NCI-H187 (cell line): ENCODE results near the gene ANO10.
"Not testable (repeated sequence)": the region's sequence is repeated elsewhere in the genome, so short reads cannot be mapped to it uniquely, and the experiment has no call there.

Source experiments
- DNase-seq, 2 experiments: peaks; one replicate each; lab custom pipeline; 2025; lab: John Stamatoyannopoulos, UW

Gene ANO10

GRCh38 chr3:43627360-43627759, 5.5 kb upstream of the ANO10 start:
- DNase-seq, result no peak

DNA sequence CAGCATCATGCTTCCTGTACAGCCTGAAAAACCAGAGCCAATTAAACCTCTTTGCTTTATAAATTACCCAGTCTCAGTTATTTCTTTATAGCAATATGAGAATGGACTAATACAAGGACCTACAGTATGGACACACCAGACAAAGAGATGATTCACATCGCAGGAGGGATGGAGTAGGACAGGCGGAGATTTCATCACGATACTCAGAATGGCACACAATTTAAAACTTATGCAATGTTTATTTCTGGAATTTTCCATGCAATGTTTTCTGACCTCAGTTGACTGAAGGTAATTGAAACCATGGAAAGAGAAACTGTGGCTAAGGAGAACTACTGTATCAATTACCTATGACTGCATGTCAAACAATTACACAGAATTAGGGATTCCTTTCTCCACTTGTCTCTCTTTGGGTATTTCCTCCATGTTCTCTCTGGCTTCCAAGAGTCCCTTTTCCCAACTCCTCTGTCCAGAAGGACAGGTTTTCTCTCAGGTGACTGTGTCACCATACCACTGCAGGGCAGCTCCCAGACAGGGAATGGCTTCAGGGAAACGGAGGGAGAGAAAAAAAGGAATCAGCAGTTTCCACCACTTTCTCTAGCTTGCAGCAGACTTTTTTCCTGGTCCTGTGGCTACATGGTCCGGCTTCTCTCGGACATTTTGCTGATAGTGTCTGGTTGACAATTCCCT, 3.0 kb upstream of the ANO10 start:
- no peak for DNase-seq

DNA sequence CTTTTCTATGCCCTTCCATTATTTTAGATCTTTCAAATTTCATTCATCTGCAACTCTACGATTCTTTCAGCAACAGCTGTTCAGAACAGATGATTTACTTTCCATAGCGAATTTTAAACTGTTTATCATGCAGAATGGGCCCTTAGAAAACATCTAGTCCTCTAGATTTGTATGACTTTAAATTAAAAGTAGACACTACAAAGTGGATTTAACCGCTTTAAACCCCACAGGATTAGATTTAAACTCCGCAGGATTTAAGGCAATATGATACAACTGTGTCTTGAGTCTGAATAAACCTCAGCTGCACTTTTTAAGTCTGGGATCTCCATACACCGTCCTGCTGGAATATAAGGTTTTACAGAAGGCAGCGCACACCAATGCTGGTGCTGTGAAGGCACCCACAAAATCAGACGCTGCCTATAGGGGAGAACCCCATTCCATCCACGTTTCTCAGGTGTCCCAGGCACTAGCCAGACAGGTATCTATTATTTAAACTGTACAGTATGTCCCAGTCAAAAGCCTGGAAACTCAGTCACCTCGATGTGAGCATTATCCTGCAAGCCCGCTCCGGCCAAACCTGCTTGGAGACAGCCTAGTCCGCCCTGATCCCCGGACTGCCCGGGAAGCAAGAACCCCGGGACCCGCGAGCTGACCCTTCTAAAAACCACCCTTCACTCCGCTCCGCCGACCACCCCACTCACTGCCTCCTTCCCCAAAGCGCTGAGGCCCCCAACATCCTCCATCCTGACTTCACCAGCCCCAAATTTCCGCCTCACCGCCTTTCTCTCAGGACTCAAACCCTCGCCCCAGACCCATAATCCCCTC, 768 bp downstream of the ANO10 start:
- no peak for DNase-seq

DNA sequence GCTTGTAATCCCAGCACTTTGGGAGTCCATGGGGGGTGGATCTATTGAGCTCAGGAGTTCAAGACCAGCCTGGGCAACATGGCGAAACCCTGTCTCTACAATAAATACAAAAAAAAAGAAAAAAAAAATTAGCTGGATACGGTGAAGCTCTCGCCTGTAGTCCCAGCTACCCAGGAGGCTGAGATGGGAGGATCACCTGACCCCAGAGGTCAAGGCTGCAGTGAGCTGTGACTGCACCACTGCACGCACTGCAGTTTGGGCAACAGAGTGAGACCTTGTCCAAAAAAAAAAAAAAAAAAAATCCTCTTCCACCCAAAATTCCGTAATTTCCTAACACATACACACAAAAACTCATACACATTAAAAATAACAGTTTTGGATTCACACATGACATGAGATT, 2.2 kb downstream of the ANO10 start:
- DNase-seq, result no peak

- no peak for DNase-seq
These were observed 3.7 kb downstream of the ANO10 start for GRCh38 chr3:43618142-43618541.

- no peak for DNase-seq
These were observed 5.8 kb downstream of the ANO10 start for GRCh38 chr3:43616034-43616433.

DNA sequence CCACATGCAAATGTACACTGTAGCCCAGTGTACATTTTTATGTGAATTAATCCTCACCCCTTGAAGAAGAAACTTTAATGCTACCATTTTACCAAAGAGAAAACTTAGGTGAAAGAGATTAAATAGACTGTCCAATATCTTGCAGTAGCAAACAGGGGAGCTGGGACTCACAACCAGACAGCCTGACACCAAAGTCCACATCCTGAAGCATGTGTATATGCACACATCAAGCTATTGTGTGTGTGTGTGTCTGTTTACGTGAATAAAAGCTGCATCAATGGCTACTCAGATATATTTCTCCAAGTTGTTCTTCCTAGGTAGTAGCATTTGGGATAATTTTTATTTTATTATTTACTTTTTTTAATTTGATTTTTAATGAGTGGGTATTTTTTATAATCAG, 6.7 kb downstream of the ANO10 start:
- DNase-seq, result no peak

- DNase-seq, result no peak
These were observed 7.8 kb downstream of the ANO10 start for GRCh38 chr3:43613976-43614375.

- no peak for DNase-seq
These were observed 9.4 kb downstream of the ANO10 start for GRCh38 chr3:43612419-43612818.

DNA sequence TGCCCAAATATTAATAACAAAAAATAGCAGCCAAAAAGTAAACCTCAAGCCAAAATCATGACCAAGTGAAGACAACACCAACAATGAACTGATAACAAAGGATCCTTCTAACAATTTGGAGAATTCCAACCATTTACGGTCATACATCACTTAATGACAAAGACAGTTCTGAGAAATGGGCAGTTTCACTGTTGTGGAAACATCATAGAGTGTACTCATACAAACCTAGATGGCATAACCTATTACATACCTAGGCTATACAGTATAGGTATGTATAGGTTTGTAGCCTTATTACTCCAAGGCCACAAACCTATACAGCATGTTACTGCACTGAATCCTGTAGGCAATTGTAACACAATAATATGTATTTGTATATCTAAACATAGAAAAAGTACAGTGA, 12.4 kb downstream of the ANO10 start:
- DNase-seq, result no peak

GRCh38 chr3:43608751-43609150, 13.1 kb downstream of the ANO10 start:
- no peak for DNase-seq

GRCh38 chr3:43606284-43606683, 15.5 kb downstream of the ANO10 start:
- DNase-seq, result no peak

DNA sequence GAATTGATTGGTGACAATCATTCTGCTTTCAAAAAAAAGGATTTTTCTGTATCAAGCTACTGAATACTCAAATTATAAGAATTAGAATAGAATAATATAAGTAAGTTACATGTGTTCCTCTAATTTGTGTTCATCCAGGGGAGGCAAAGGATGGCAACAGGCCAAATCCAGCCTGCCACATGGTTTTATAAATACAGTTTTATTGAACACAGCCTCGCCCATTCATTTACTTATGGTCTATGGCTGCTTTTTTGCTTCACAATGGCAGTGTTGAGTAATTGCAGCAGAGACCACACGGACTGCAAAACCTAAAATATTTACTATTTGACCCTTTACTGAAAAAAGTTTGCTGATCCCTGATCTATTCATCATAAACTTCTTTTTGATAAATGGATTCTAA, 21.9 kb downstream of the ANO10 start:
- not testable (repeated sequence) for DNase-seq

DNA sequence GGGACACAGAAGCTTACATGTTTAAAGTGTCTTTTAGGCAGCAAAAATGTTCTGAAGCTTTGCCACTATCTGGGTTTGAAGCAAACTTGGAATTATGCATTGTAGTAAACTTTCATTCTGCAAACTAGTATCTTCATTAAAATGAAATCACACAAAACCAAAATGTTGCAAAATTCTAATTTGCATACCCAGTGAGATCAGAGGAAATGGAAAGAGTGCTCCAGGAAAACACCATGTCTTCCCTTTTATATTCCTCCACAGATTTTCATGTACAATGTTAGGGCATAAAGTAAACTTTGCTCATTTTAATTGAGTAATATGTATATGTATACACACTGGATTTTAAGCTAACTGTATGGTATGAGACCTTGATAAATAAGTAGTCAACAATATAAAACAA, 23.9 kb downstream of the ANO10 start:
- no peak for DNase-seq

DNA sequence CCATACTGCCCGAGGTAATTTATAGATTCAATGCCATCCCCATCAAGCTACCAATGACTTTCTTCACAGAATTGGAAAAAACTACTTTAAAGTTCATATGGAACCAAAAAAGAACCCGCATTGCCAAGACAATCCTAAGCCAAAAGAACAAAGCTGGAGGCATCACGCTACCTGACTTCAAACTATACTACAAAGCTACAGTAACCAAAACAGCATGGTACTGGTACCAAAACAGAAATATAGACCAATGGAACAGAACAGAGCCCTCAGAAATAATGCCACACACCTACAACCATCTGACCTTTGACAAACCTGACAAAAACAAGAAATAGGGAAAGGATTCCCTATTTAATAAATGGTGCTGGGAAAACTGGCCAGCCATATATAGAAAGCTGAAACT, 25.6 kb downstream of the ANO10 start:
- DNase-seq, result not testable (repeated sequence)

GRCh38 chr3:43595280-43595679, 26.5 kb downstream of the ANO10 start:
- DNase-seq, result not testable (repeated sequence)

- not testable (repeated sequence) for DNase-seq
These were observed 28.2 kb downstream of the ANO10 start for GRCh38 chr3:43593588-43593987.

DNA sequence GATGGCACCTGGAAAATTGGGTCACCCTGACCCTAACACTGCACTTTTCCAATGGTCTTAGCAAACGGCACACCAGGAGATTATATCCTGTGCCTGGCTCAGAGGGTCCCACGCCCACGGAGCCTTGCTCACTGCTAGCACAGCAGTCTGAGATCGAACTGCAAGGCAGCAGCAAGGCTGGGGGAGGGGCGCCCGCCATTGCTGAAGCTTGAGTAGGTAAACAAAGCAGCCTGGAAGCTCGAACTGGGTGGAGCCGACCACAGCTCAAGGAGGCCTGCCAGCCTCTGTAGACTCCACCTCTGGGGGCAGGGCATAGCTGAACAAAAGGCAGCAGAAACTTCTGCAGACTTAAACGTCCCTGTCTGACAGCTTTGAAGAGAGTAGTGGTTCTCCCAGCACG, 29.9 kb downstream of the ANO10 start:
- not testable (repeated sequence) for DNase-seq

GRCh38 chr3:43587303-43587702, 34.5 kb downstream of the ANO10 start:
- DNase-seq, result no peak

DNA sequence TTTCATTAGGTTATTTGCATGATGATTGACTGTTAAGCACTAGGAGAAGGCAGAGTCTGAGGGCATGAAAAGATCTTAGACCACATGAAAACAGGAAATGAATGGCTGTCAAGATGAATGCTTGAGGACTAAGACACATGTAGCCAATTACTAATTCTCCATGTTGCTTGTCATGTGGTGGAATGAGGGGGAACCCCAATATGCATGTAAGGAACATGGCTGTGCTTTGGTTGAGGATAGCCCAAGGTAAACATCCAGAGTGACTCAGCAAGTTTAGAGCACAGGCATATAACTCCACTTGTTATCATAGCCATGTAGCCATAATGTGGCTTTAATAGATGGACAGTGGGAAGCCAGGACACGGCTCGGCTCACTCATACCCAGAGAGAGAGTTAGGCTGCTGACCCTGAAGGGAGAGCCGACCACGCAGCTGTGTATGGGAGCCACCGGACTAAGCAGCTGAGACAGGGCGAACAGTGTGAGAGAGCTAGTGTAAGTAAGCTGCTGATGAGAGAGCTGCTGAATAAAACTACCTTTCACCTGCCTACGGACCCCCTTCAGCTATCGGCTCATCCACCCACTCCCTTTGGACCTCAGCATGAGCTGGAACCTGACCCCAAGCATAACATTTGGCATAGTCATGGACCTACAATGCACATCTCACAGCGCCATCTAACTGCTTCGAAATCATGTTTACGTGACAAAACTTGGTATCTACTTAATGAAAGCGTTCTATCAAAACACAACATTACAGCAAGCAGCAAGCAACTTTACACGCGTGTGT, 37.6 kb downstream of the ANO10 start:
- DNase-seq, result no peak

DNA sequence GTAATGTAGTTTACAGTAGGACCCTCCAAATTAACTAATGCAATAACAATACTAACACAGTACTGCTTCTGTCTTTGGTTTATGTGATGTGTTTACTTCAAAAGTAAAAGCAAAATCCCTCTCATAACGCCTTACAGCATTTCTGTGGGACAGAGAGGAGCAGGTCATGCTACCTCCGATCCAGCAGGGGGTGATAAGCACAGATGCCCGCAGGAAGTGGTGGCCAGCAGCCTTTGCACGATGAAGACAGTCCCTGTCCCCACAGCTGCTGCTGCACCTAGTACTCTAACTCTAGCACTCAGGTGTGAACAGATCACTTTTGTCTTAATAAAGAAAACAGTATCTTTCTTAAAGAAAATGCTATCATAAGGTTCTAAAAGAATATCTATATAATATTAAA, 38.3 kb downstream of the ANO10 start:
- no peak for DNase-seq

DNA sequence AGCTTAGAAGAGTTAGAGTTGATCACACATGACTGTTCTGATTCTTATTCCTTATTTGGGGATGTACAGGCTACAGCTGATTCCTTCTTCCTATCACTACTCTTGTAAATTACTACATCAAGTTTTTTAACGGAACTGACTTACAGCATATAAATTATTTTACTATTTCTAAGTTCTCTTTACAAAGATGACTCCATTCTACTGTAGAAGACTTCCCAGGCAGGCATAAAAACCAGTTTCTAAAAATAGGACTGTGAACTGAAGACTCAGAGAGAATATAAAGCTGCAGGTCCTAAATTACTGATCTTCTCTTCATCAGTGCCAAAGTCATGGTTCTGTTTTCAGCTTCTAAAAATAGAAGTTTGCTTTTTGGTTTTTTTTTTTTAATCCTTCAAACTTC, 38.9 kb downstream of the ANO10 start:
- no peak for DNase-seq

GRCh38 chr3:43581343-43581742, 40.5 kb downstream of the ANO10 start:
- no peak for DNase-seq
